ENCODE measurements around the gene ADK. TPM values are rescaled to one million over a fixed set of nuclear protein-coding genes. Genes with fewer than 3 reads are reported as not detected.

Gene ADK
- total and polyA plus RNA-seq, 2 donors (not counting 3 experiments of a cell fraction or from before 2014, with no cell fraction given) = 11.7 to 46.5 TPM

GRCh38 chr10:74736029-74736428 is 585.0 kb downstream of the ADK start:
- no peaks in the 10 kb centered on the region for H3K79me2 ChIP-seq (ENCODE audit: control insufficient read depth, insufficient read depth, low read length)
- H3K9me1 ChIP-seq (replicated peaks; ENCODE audit: control insufficient read depth, extremely low read depth, insufficient read depth, low read length) = no peaks in the 10 kb centered on the region
- TF ChIP-seq GATA2 (IDR thresholded peaks at IDR 0.05; ENCODE audit: insufficient read depth, insufficient read length, low read depth, low read length) (no peak), JUN (IDR thresholded peaks at IDR 0.05; ENCODE audit: borderline replicate concordance, insufficient read depth, insufficient read length, low read depth) (no peak), FOS (IDR thresholded peaks at IDR 0.05; ENCODE audit: borderline replicate concordance, insufficient read depth, low read length) (no peak), MYC (IDR thresholded peaks at IDR 0.05; ENCODE audit: low read depth, low read length) (no peak), EZH2 (IDR thresholded peaks at IDR 0.05; ENCODE audit: borderline replicate concordance, low read depth, low read length, severe bottlenecking) (no peak), CTCF (IDR thresholded peaks at IDR 0.05; ENCODE audit: extremely low read depth in 1 of 2, insufficient read depth in 1 of 2, low read depth in 1 of 2, low read length in 2 of 2) (no peak), MAX (IDR thresholded peaks at IDR 0.05; ENCODE audit: insufficient read depth, insufficient read length) (no peak), POLR2A (IDR thresholded peaks at IDR 0.05; ENCODE audit: low read depth, low read length) (no peak), POLR2AphosphoS5 (IDR thresholded peaks at IDR 0.05; ENCODE audit: insufficient read depth, low read depth, low read length) (no peak)
- DNase-seq (ENCODE audit: low read depth, low spot score) = no peak
- no TSS peak for BruUV-seq (replicated peaks)
- no peaks in the 10 kb centered on the region for H3K27me3 ChIP-seq (ENCODE audit: control insufficient read depth in 2 of 2, insufficient read depth in 2 of 2, low read length in 2 of 2)
- no peaks in the 10 kb centered on the region for H3K36me3 ChIP-seq (ENCODE audit: control insufficient read depth in 2 of 2, extremely low read depth in 1 of 2, insufficient read depth in 2 of 2, low read length in 2 of 2)
- peaks cover 9% of the 10 kb centered on the region for H3K4me1 ChIP-seq (ENCODE audit: control insufficient read depth, extremely low read depth, insufficient read depth, low read length)
- ChIA-PET CTCF (interaction anchor here (1.3 to 1.5 kb wide), 2 partner anchors 42 to 284 kb away, joined by 4 read pairs; no protein-coding TSS in a partner anchor), POLR2A (no interaction called here)
- FAIRE-seq = no peak
- H3K4me2 ChIP-seq (ENCODE audit: insufficient read depth, low read length) = no peak overlapping the region
- intact Hi-C loops (cut with micrococcal nuclease) (loop anchor here (10.0 kb wide), 1 partner anchor 369 kb away; a partner anchor contains a TSS), dilution Hi-C loops (cut with MboI; ENCODE audit: extremely low pct_ligation_motif_present, low sequenced_read_pairs) (no loop called here)
- no peak overlapping the region for H3K4me3 ChIP-seq (replicated peaks in 1 of 3; ENCODE audit: insufficient read depth in 1 of 3, low read depth in 1 of 3, low read length in 3 of 3)
- H3K27ac ChIP-seq (ENCODE audit: insufficient read depth, low read depth, low read length) = no peak overlapping the region
- H3K9ac ChIP-seq (replicated peaks; ENCODE audit: extremely low read depth, insufficient read depth, low read length) = no peak overlapping the region
- no peak overlapping the region for H2AFZ ChIP-seq (ENCODE audit: low read depth, low read length)
- H3K9me3 ChIP-seq (replicated peaks; ENCODE audit: control insufficient read depth, insufficient read depth, low read length) = no peaks in the 10 kb centered on the region
- H4K20me1 ChIP-seq (replicated peaks; ENCODE audit: control insufficient read depth, extremely low read depth, insufficient read depth, low read length) = no peaks in the 10 kb centered on the region

Measured in endothelial cell of umbilical vein (primary cell).